ENCODE measurements around the gene PLCH1. TPM values are rescaled to one million over a fixed set of nuclear protein-coding genes. Genes with fewer than 3 reads are reported as not detected.

PLCH1 gene
- total RNA-seq, 1 experiment from 2014 or later, result 0.34 TPM

GRCh38 chr3:155423526-155424322 lies 321.1 kb downstream of the PLCH1 start:
- Histone ChIP-seq H4K20me1 (ENCODE audit: insufficient read depth, low read depth, low read length) (no peaks in the 10 kb centered on the region), H3K4me3 (ENCODE audit: low read length) (peak overlapping the region; percentile 54), H2AFZ (ENCODE audit: low read length) (peak overlapping the region; percentile 22), H3K9me3 (ENCODE audit: low read length) (peaks cover 15% of the 10 kb centered on the region; the same call in 1 of the 2 replicates), H3K4me2 (ENCODE audit: low read depth, low read length, poor library complexity, severe bottlenecking) (peak overlapping the region; percentile 71), H3K9me2 (replicated peaks; ENCODE audit: insufficient read depth, low read length) (no peaks in the 10 kb centered on the region), H3K4me1 (ENCODE audit: low read length) (peaks cover 45% of the 10 kb centered on the region), H3K9ac (ENCODE audit: low read length) (peak overlapping the region; percentile 32), H3K79me2 (ENCODE audit: low read length) (no peaks in the 10 kb centered on the region), H3K36me3 (ENCODE audit: insufficient read depth, low read length) (peaks cover 3% of the 10 kb centered on the region; the same call in 1 of the 2 replicates), H3K27me3 (ENCODE audit: low read length) (no peaks in the 10 kb centered on the region), H3K27ac (ENCODE audit: low read length) (peak overlapping the region; percentile 76)
- DNase-seq, result peak; percentile 88

GRCh38 chr3:155420881-155421486 lies 323.9 kb downstream of the PLCH1 start:
- Histone ChIP-seq H3K4me1 (ENCODE audit: low read length) (peaks cover 33% of the 10 kb centered on the region), H3K9me3 (ENCODE audit: low read length) (peaks cover 4% of the 10 kb centered on the region; the same call in 1 of the 2 replicates), H4K20me1 (ENCODE audit: insufficient read depth, low read depth, low read length) (no peaks in the 10 kb centered on the region), H2AFZ (ENCODE audit: low read length) (no peak overlapping the region), H3K27ac (ENCODE audit: low read length) (no peak overlapping the region), H3K4me2 (ENCODE audit: low read depth, low read length, poor library complexity, severe bottlenecking) (no peak overlapping the region), H3K27me3 (ENCODE audit: low read length) (no peaks in the 10 kb centered on the region), H3K36me3 (ENCODE audit: insufficient read depth, low read length) (peaks cover 3% of the 10 kb centered on the region; the same call in 1 of the 2 replicates), H3K9ac (ENCODE audit: low read length) (no peak overlapping the region), H3K9me2 (replicated peaks; ENCODE audit: insufficient read depth, low read length) (no peaks in the 10 kb centered on the region), H3K4me3 (ENCODE audit: low read length) (no peak overlapping the region), H3K79me2 (ENCODE audit: low read length) (no peaks in the 10 kb centered on the region)
- DNase-seq, result no peak

- no peaks in the 10 kb centered on the region for H3K9me2 ChIP-seq (replicated peaks; ENCODE audit: insufficient read depth, low read length)
- no peak overlapping the region for H2AFZ ChIP-seq (ENCODE audit: low read length)
- peaks cover 28% of the 10 kb centered on the region for H3K4me1 ChIP-seq (ENCODE audit: low read length)
- H3K36me3 ChIP-seq (ENCODE audit: insufficient read depth, low read length), result peaks cover 3% of the 10 kb centered on the region; the same call in 1 of the 2 replicates
- H3K9me3 ChIP-seq (ENCODE audit: low read length), result peaks cover 4% of the 10 kb centered on the region; the same call in 1 of the 2 replicates
- DNase-seq, result no peak
- no peak overlapping the region for H3K27ac ChIP-seq (ENCODE audit: low read length)
- no peak overlapping the region for H3K4me2 ChIP-seq (ENCODE audit: low read depth, low read length, poor library complexity, severe bottlenecking)
- H3K79me2 ChIP-seq (ENCODE audit: low read length), result no peaks in the 10 kb centered on the region
- no peak overlapping the region for H3K4me3 ChIP-seq (ENCODE audit: low read length)
- no peaks in the 10 kb centered on the region for H4K20me1 ChIP-seq (ENCODE audit: insufficient read depth, low read depth, low read length)
- no peaks in the 10 kb centered on the region for H3K27me3 ChIP-seq (ENCODE audit: low read length)
- H3K9ac ChIP-seq (ENCODE audit: low read length), result no peak overlapping the region
These were observed 324.5 kb downstream of the PLCH1 start for GRCh38 chr3:155420406-155420805.

GRCh38 chr3:155418407-155418806 lies 326.5 kb downstream of the PLCH1 start:
- H4K20me1 ChIP-seq (ENCODE audit: insufficient read depth, low read depth, low read length), result no peaks in the 10 kb centered on the region
- no peak overlapping the region for H2AFZ ChIP-seq (ENCODE audit: low read length)
- H3K27me3 ChIP-seq (ENCODE audit: low read length), result no peaks in the 10 kb centered on the region
- no peak overlapping the region for H3K27ac ChIP-seq (ENCODE audit: low read length)
- no peaks in the 10 kb centered on the region for H3K9me2 ChIP-seq (replicated peaks; ENCODE audit: insufficient read depth, low read length)
- peaks cover 4% of the 10 kb centered on the region; the same call in 1 of the 2 replicates for H3K9me3 ChIP-seq (ENCODE audit: low read length)
- H3K4me3 ChIP-seq (ENCODE audit: low read length), result no peak overlapping the region
- DNase-seq, result no peak
- peaks cover 10% of the 10 kb centered on the region for H3K4me1 ChIP-seq (ENCODE audit: low read length)
- H3K9ac ChIP-seq (ENCODE audit: low read length), result no peak overlapping the region
- H3K36me3 ChIP-seq (ENCODE audit: insufficient read depth, low read length), result peaks cover 3% of the 10 kb centered on the region; the same call in 1 of the 2 replicates
- H3K4me2 ChIP-seq (ENCODE audit: low read depth, low read length, poor library complexity, severe bottlenecking), result no peak overlapping the region
- no peaks in the 10 kb centered on the region for H3K79me2 ChIP-seq (ENCODE audit: low read length)

GRCh38 chr3:155417119-155417517 lies 327.8 kb downstream of the PLCH1 start:
- H3K36me3 ChIP-seq (ENCODE audit: insufficient read depth, low read length), result peaks cover 3% of the 10 kb centered on the region; the same call in 1 of the 2 replicates
- H2AFZ ChIP-seq (ENCODE audit: low read length), result no peak overlapping the region
- no peak for DNase-seq
- no peak overlapping the region for H3K27ac ChIP-seq (ENCODE audit: low read length)
- H3K9me2 ChIP-seq (replicated peaks; ENCODE audit: insufficient read depth, low read length), result no peaks in the 10 kb centered on the region
- H3K4me1 ChIP-seq (ENCODE audit: low read length), result peaks cover 9% of the 10 kb centered on the region
- no peaks in the 10 kb centered on the region for H3K27me3 ChIP-seq (ENCODE audit: low read length)
- no peak overlapping the region for H3K9ac ChIP-seq (ENCODE audit: low read length)
- H3K4me3 ChIP-seq (ENCODE audit: low read length), result no peak overlapping the region
- H3K4me2 ChIP-seq (ENCODE audit: low read depth, low read length, poor library complexity, severe bottlenecking), result no peak overlapping the region
- H4K20me1 ChIP-seq (ENCODE audit: insufficient read depth, low read depth, low read length), result no peaks in the 10 kb centered on the region
- H3K9me3 ChIP-seq (ENCODE audit: low read length), result peaks cover 4% of the 10 kb centered on the region; the same call in 1 of the 2 replicates
- no peaks in the 10 kb centered on the region for H3K79me2 ChIP-seq (ENCODE audit: low read length)

- Histone ChIP-seq H3K9ac (ENCODE audit: low read length) (no peak overlapping the region), H3K4me3 (ENCODE audit: low read length) (no peak overlapping the region), H3K27me3 (ENCODE audit: low read length) (no peaks in the 10 kb centered on the region), H3K79me2 (ENCODE audit: low read length) (no peaks in the 10 kb centered on the region), H3K27ac (ENCODE audit: low read length) (no peak overlapping the region), H3K4me2 (ENCODE audit: low read depth, low read length, poor library complexity, severe bottlenecking) (no peak overlapping the region), H3K36me3 (ENCODE audit: insufficient read depth, low read length) (peaks cover 3% of the 10 kb centered on the region; the same call in 1 of the 2 replicates), H3K4me1 (ENCODE audit: low read length) (peaks cover 9% of the 10 kb centered on the region), H3K9me3 (ENCODE audit: low read length) (peaks cover 4% of the 10 kb centered on the region; the same call in 1 of the 2 replicates), H2AFZ (ENCODE audit: low read length) (no peak overlapping the region), H4K20me1 (ENCODE audit: insufficient read depth, low read depth, low read length) (no peaks in the 10 kb centered on the region), H3K9me2 (replicated peaks; ENCODE audit: insufficient read depth, low read length) (no peaks in the 10 kb centered on the region)
- DNase-seq, result no peak
These were observed 328.3 kb downstream of the PLCH1 start for GRCh38 chr3:155416500-155417118.

- Histone ChIP-seq H3K4me2 (ENCODE audit: low read depth, low read length, poor library complexity, severe bottlenecking) (no peak overlapping the region), H3K27me3 (ENCODE audit: low read length) (no peaks in the 10 kb centered on the region), H3K27ac (ENCODE audit: low read length) (no peak overlapping the region), H3K9ac (ENCODE audit: low read length) (no peak overlapping the region), H3K4me3 (ENCODE audit: low read length) (no peak overlapping the region), H3K4me1 (ENCODE audit: low read length) (peaks cover 9% of the 10 kb centered on the region), H3K79me2 (ENCODE audit: low read length) (no peaks in the 10 kb centered on the region), H3K36me3 (ENCODE audit: insufficient read depth, low read length) (no peaks in the 10 kb centered on the region), H3K9me2 (replicated peaks; ENCODE audit: insufficient read depth, low read length) (no peaks in the 10 kb centered on the region), H3K9me3 (ENCODE audit: low read length) (no peaks in the 10 kb centered on the region; the same call in 1 of the 2 replicates), H4K20me1 (ENCODE audit: insufficient read depth, low read depth, low read length) (no peaks in the 10 kb centered on the region), H2AFZ (ENCODE audit: low read length) (no peak overlapping the region)
- no peak for DNase-seq
These were observed 332.0 kb downstream of the PLCH1 start for GRCh38 chr3:155412904-155413303.

Data from Karpas-422 (cell line).